Measurements from ENCODE around the gene CLDN14.
"Not testable (repeated sequence)": the region's sequence is repeated elsewhere in the genome, so short reads cannot be mapped to it uniquely, and the experiment has no call there.

CLDN14 gene

DNA sequence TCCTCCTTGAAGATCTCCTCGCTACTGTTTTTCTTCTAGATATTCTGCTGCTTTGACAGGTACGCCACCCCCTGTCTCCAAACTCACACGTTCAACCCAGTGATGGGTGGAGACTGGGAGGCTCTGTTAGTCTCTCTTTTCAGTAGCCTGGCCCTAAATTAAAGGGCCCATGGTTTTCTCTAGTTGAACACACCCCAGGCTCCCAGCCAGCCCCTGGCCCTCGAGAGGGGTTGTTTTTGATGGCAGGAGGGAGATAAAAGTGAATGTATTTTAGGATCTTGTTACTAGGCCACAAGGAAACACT lies 21.6 kb upstream of the CLDN14 start:
- DNase-seq (ENCODE audit: low read depth) = no peak

GRCh38 chr21:36499578-36500471 lies 19.9 kb upstream of the CLDN14 start:
- DNase-seq (ENCODE audit: low read depth) = no peak

DNA sequence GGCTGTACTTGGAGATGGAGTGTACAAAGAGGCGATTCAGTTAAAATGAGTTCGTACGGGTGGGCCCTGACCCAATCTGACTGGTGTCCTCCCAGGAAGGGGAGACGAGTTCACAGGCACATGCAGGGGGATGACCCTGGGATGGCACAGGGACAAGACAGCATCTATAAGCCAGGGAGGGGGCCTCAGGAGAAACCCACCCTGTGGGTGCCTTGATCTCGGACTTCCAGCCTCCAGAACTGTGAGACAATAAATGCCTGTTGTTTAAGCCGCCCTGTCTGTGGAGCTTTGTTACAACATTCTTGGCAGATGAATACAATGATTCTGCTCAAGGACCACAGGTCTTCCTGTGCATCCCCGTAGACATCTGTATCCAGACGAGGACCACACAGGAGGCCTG lies 14.6 kb upstream of the CLDN14 start:
- DNase-seq (ENCODE audit: low read depth) = no peak

DNA sequence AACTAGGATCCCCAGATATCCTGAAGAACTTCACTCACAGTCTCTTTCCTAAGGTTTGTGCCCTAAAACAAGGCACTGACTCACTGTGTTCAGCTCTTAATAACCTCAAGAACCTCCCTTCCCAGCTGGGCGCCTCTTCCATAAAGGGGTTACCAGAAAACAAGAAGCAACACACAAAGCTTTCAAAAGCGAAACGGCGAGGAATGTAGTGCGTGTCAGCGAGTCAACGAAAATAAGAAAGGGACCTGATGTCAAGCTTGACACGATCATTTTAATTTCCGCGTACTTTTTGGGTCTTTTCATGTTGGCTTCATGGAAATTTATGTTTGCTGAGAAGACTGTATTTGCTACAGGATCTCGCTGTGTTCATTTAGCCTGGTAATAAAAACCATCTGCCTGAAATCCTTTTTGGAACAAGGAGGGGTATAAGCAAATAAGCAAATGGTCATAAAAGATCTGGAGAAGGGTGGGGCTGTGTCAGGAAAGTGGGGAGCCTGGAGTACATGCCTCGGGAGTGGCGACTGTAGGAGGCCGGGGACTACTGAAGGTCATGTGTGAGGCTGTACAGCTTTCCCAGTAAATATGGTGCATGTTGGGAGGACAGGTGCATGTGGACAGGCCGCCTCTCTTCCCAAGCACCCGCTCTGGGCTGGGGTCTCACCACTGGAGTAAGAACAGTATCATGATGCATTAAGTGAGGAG lies 11.4 kb upstream of the CLDN14 start:
- no peak for DNase-seq (ENCODE audit: low read depth)

- DNase-seq (ENCODE audit: low read depth) = no peak
These were observed 9.8 kb upstream of the CLDN14 start for GRCh38 chr21:36489776-36490165.

DNA sequence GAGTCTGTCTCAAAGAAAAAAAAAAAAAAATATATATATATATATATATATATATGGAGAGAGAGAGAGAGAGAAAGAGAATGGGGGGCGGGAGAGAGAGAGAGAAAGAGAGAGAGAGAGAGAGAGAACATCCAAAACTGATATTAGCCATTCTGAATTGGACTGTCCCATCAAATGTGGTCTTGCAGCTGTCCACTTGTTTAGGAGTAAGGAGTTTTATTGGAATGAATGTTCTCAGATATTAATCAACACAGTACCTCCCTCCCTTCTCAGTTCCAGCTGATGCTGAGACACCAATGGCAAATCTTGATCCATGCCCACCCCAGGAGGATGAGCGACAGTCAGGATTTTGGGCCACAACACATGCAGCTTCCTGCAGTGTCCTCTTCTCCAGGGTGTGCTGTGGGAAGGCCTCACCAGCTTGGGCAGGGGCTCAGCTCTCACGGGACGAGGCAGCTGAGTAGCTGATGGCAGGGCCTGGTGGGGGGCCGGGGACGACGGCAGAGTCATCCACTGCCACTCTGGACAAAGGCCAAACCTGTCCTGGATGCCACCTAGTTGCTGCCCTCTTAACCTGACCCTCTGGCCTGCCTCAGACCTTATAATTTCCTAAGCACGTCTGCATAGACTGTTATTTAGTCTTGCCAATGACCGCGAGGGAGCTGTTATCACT lies 9.3 kb upstream of the CLDN14 start:
- no peak for DNase-seq (ENCODE audit: low read depth)

- no peak for DNase-seq (ENCODE audit: low read depth)
These were observed 7.9 kb upstream of the CLDN14 start for GRCh38 chr21:36487641-36488307.

DNA sequence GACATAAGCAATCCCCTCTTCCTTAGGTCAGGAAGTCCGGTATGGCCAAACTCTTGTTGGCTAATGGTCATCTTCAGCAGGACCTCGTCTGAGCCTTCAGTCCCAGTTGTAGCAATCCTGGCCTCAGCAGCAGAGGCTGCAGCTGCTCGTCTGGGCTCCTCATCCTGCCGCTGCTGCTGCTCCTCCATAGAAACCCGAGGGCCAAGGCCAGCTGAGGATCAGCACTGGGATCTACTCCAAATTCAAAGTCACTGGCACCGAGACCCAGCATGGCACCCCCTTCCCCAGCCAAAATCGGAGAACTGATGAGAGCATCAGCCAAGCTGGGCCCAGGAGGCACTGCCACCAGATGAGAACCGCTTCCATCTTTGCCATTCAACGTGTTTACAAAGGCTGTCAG lies 6.3 kb upstream of the CLDN14 start:
- DNase-seq (ENCODE audit: low read depth) = no peak

DNA sequence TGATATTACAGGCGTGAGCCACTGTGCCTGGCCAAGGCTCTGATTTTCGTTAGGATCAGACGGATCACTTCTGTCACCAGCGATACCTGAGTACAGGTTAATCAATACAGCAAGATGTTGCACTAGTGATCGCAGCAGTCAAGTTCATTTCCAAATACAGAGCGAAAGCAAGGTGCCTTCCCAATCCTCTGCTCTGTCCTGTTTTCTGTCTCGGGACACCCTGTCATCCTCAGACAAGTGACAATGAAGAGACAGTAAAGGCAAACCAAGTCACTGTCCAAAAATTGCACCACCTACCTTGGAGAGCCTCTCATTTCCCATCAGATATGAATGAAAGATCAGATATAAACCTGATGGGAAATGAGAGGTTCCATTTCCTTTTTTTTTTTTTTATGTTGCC lies 5.6 kb upstream of the CLDN14 start:
- DNase-seq (ENCODE audit: low read depth) = no peak

DNA sequence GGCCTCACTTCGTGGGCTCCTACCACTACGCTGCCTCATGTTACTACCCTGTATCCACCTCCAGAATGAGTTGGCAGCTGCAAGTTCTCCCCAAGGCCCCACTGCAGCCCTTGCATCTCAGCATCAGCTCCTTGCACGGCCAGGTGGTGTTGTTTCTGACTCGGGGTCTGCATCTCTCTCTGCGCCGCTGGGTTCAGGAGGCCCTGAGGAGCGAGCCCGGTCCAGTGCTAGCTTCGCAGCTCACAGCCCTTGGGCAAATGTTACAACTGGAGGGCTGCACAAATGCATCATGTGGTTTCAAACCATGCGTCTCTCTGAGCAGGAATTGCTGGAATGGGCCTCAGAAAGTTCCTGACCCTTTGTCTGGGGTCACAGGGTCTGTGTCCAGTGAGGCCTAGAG lies 3.2 kb upstream of the CLDN14 start:
- no peak for DNase-seq (ENCODE audit: low read depth)

DNA sequence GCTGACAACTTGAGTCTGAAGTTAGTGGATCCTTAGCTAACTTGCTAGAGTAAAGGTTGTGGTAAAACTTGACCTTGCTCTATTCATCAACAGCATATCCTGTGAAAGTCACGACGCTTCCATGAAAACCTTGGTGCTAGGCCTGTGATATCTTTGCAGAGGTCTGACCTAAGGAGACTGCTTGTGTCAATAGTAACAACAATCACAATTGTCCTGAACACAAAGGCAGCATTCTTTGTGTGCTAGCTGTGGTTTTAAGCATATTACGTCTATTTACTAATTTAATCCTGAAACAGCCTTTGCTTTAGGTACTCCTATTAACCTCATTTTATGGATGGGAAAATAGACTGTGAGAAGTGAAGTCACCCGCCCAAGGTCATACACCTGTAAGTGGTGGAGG lies 2.8 kb upstream of the CLDN14 start:
- no peak for DNase-seq (ENCODE audit: low read depth)

DNA sequence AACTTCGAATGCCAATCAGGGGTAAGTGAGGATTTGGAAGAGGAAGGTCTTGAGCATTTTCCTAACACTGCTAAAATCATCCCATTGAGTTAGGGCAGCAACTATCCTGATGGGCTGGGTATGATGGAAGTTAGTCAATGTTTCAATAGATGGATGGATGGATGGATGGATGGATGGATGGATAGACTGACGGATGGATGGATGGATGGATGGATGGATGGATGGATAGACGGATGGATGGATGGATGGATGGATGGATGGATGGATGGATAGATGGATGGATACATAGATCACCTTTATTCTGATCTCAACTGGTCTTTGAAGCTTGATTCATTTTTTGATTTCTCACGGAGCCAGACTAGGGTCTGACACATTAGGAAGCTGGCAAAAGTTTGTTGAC lies 2.3 kb upstream of the CLDN14 start:
- no peak for DNase-seq (ENCODE audit: low read depth)

- no peak for DNase-seq (ENCODE audit: low read depth)
These were observed 1.7 kb upstream of the CLDN14 start for GRCh38 chr21:36481639-36482038.

DNA sequence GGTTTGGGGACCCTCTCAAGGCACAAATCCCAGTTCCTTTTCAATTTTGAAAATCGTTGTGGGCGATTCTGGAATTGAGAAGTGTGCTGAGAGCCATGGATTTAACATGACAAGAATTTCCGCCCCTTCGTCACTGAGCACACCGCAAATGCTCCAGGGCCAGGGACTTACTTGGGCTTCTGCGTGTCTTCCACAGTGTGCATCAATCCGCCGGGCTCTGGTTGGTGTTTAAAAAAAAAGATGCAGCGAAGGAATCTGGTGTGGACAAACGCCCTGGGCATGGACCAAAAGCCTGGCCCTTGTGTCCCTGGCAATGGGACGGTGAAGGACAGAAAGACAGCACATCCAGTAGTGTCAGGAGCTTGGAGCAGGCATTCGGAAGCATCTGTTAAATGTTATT lies 696 bp upstream of the CLDN14 start:
- no peak for DNase-seq (ENCODE audit: low read depth)

DNA sequence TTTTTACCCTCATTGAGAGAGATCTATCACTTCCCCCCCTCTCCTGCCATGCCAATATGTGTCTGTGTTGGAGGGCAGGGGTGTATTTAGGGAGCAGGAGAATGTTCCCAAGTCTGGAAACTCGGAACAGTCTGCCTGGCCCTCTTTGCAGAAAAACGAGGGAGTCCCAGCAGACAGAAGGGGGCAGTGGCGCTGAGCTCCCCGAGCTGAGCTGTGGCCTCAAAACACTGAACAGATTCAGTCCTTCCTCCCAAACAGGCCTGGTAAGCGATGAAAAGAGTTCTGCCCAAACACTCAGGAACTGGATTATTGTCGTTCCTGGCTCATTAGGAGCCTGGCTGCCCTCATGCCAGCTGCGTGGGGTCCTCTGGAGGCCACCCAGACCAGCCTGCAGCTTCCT lies 981 bp downstream of the CLDN14 start:
- no peak for DNase-seq (ENCODE audit: low read depth)

GRCh38 chr21:36478207-36478701 lies 1.7 kb downstream of the CLDN14 start:
- peak; percentile 33 for DNase-seq (ENCODE audit: low read depth)

DNA sequence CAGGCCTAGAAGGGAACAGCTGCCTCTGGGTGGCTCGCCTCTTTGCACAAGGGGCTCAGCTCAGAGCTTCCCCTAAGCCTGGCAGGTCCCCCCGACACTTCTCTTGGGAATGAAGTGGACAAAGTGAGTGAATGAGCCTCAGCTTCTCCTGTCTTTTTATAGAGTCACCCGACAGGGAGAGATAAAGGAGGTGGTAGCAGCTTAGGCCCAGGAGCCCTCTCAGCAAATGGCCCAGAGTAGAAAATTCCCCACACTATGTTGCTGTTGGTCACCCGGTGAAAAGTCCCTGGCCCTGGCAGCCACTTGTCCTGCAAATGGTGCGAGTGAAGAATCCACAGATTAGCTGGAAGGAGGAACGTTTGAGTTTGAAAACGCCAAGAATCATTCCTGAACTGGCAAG lies 2.4 kb downstream of the CLDN14 start:
- DNase-seq (ENCODE audit: low read depth) = no peak

GRCh38 chr21:36477001-36477400 lies 2.9 kb downstream of the CLDN14 start:
- DNase-seq (ENCODE audit: low read depth) = no peak

DNA sequence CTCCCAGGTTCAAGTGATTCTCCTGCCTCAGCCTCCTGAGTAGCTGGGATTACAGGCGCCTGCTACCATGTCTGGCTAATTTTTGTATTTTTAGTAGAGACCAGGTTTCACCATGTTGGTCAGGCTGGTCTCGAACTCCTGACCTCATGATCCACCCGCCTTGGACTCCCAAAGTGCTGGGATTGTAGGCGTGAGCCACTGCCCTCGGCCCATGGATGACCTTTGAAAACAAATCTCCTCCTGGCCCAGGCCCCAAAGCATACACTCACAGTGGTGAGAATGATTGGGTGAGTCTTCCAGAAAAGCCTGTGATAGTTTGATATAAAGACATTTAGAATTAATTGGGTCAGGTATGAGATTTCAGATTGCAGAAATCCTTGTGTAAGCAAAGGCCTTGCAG lies 3.4 kb downstream of the CLDN14 start:
- not testable (repeated sequence) for DNase-seq (ENCODE audit: low read depth)

GRCh38 chr21:36474591-36474990 lies 5.3 kb downstream of the CLDN14 start:
- DNase-seq (ENCODE audit: low read depth) = no peak

GRCh38 chr21:36473203-36473602 lies 6.7 kb downstream of the CLDN14 start:
- DNase-seq (ENCODE audit: low read depth) = no peak

DNA sequence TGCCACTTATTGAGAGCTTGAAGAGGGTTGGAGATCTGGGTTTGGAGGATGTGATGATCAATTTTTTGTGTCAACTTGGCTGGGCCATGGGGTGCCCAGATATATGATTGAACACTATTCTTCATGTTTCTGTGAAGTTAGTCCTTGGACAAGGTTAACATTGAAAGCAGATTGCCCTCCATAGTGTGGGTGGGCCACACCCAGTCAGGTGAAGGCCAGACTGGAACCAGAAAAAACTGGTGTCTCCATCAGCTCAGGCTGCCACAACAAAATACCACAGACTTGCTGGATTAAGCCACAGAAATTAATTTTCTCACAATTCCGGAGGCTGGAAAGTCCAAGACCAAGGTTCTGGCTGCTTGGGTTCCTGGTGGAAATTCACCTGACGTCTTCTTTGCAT lies 7.5 kb downstream of the CLDN14 start:
- no peak for DNase-seq (ENCODE audit: low read depth)
